ENCODE measurements around the gene VWA7.
A peak's percentile ranks its signal among the peaks of the same experiment; 100 is the strongest.

VWA7 gene

GRCh38 chr6:31799781-31800180 lies 22.7 kb upstream of the VWA7 start:
- ChIA-PET POLR2A (interaction anchor here (1.6 kb wide), 1 partner anchor 15 kb away, joined by 8 read pairs; the partner anchor contains the start of genes HSPA1A and HSPA1L), CTCF (interaction anchor here (1.2 to 3.4 kb wide), 4 partner anchors 8 to 153 kb away, joined by 4 to 14 read pairs (median 6); no protein-coding TSS in a partner anchor)
- DNase-seq (ENCODE audit: low read depth, low spot score) = no peak
- TF ChIP-seq CTCF (IDR thresholded peaks at IDR 0.05; ENCODE audit: insufficient read depth, low read length, missing control alignments) = no peak
- no peak overlapping the region for H3K4me3 ChIP-seq (ENCODE audit: low read depth, low read length)

GRCh38 chr6:31797588-31797987 lies 20.5 kb upstream of the VWA7 start:
- TF ChIP-seq CTCF (IDR thresholded peaks at IDR 0.05; ENCODE audit: insufficient read depth, low read length, missing control alignments) = no peak
- no peak for DNase-seq (ENCODE audit: low read depth, low spot score)
- no peak overlapping the region for H3K4me3 ChIP-seq (ENCODE audit: low read depth, low read length)
- CTCF ChIA-PET = interaction anchor here (1.6 to 5.3 kb wide), 2 partner anchors 8 to 41 kb away, joined by 4 to 57 read pairs; partner anchors contain the start of gene LSM2
- POLR2A ChIA-PET = no interaction called here

- no peak overlapping the region for H3K4me3 ChIP-seq (ENCODE audit: low read depth, low read length)
- CTCF ChIA-PET = interaction anchor here (1.1 to 5.3 kb wide), 7 partner anchors 9 to 45 kb away, joined by 3 to 57 read pairs (median 4); partner anchors contain the start of gene LSM2
- no peak for DNase-seq (ENCODE audit: low read depth, low spot score)
- POLR2A ChIA-PET = interaction anchor here (1.5 kb wide), 2 partner anchors 17 to 18 kb away, joined by 7 to 15 read pairs; partner anchors contain the start of genes HSPA1A and HSPA1L
- TF ChIP-seq CTCF (IDR thresholded peaks at IDR 0.05; ENCODE audit: insufficient read depth, low read length, missing control alignments) = no peak
Observed at GRCh38 chr6:31796993-31797385, 19.9 kb upstream of the VWA7 start.

- POLR2A ChIA-PET = interaction anchor here (1.0 to 2.4 kb wide), 10 partner anchors 9 to 93 kb away, joined by 3 to 17 read pairs (median 6); partner anchors contain the start of genes ABHD16A, CLIC1, DDAH2 and HSPA1A
- peak; percentile 97 for TF ChIP-seq CTCF (IDR thresholded peaks at IDR 0.05; ENCODE audit: insufficient read depth, low read length, missing control alignments)
- no peak for DNase-seq (ENCODE audit: low read depth, low spot score)
- H3K4me3 ChIP-seq (ENCODE audit: low read depth, low read length) = peak within 1 kb of the TSS; percentile 68
- CTCF ChIA-PET = interaction anchor here (0.8 to 5.3 kb wide), 18 partner anchors 9 to 115 kb away, joined by 3 to 57 read pairs (median 4); partner anchors contain the start of genes HSPA1B, LSM2, LY6G5C and VWA7
Observed at GRCh38 chr6:31795616-31796298, 18.6 kb upstream of the VWA7 start, which contains the start of gene VARS1. Gene VARS1, minus strand, starts transcription at chr6:31795752. Its CDS starts 535 bp downstream, at chr6:31795217.

- no peak for DNase-seq (ENCODE audit: low read depth, low spot score)
- CTCF ChIA-PET = interaction anchor here (0.7 to 5.3 kb wide), 10 partner anchors 8 to 114 kb away, joined by 3 to 57 read pairs (median 5); partner anchors contain the start of genes HSPA1B, LSM2 and LY6G5C
- H3K4me3 ChIP-seq (ENCODE audit: low read depth, low read length) = peak overlapping the region; percentile 68
- POLR2A ChIA-PET = interaction anchor here (0.8 to 2.4 kb wide), 12 partner anchors 11 to 92 kb away, joined by 3 to 17 read pairs (median 4); partner anchors contain the start of genes ABHD16A, CLIC1, HSPA1A and HSPA1B
- TF ChIP-seq CTCF (IDR thresholded peaks at IDR 0.05; ENCODE audit: insufficient read depth, low read length, missing control alignments) = no peak
Observed at GRCh38 chr6:31794866-31795615, 17.9 kb upstream of the VWA7 start.
